ENCODE measurements around the gene CPN2. TPM values are rescaled to one million over a fixed set of nuclear protein-coding genes. Genes with fewer than 3 reads are reported as not detected.

Gene CPN2
- total RNA-seq, 4 donors from 2014 or later, result not detected

- Histone ChIP-seq H3K4me3 (no peak overlapping the region), H3K4me1 (peaks cover 0 to 11% (median 0%) of the 10 kb centered on the region in 4 donors), H3K27me3 (no peaks in the 10 kb centered on the region), H3K9me3 (no peaks in the 10 kb centered on the region), H3K27ac (peak overlapping the region in 1 of 4 donors; percentile 18), H3K36me3 (no peaks in the 10 kb centered on the region)
- TF ChIP-seq CTCF (IDR thresholded peaks at IDR 0.05), result no peak
- TF ChIP-seq POLR2A (IDR thresholded peaks at IDR 0.05), result no peak
- peak in 2 of 3 donors; percentile 35 to 57 for DNase-seq
These were observed 44.1 kb downstream of the CPN2 start for GRCh38 chr3:194306771-194307640.

- Histone ChIP-seq H3K9me3 (no peaks in the 10 kb centered on the region), H3K27me3 (no peaks in the 10 kb centered on the region), H3K4me1 (peaks cover 0 to 11% (median 0%) of the 10 kb centered on the region in 4 donors), H3K4me3 (no peak overlapping the region), H3K27ac (peak overlapping the region in 1 of 4 donors; percentile 18), H3K36me3 (no peaks in the 10 kb centered on the region)
- peak in 2 of 3 donors; percentile 67 to 77 for DNase-seq
- TF ChIP-seq CTCF (IDR thresholded peaks at IDR 0.05) (no peak), POLR2A (IDR thresholded peaks at IDR 0.05) (no peak)
These were observed 44.9 kb downstream of the CPN2 start for GRCh38 chr3:194306109-194306686.

GRCh38 chr3:194305356-194306108, 45.6 kb downstream of the CPN2 start:
- Histone ChIP-seq H3K4me3 (no peak overlapping the region), H3K36me3 (no peaks in the 10 kb centered on the region), H3K9me3 (no peaks in the 10 kb centered on the region), H3K27me3 (no peaks in the 10 kb centered on the region), H3K27ac (no peak overlapping the region), H3K4me1 (peaks cover 0 to 11% (median 0%) of the 10 kb centered on the region in 4 donors)
- DNase-seq, result no peak
- TF ChIP-seq POLR2A (IDR thresholded peaks at IDR 0.05), result no peak

- Histone ChIP-seq H3K27me3 (no peaks in the 10 kb centered on the region), H3K36me3 (no peaks in the 10 kb centered on the region), H3K9me3 (no peaks in the 10 kb centered on the region), H3K4me1 (peaks cover 0 to 11% (median 0%) of the 10 kb centered on the region in 4 donors), H3K27ac (no peak overlapping the region), H3K4me3 (no peak overlapping the region)
- no peak for DNase-seq
- TF ChIP-seq CTCF (IDR thresholded peaks at IDR 0.05), result no peak
- no peak for TF ChIP-seq POLR2A (IDR thresholded peaks at IDR 0.05)
These were observed 46.8 kb downstream of the CPN2 start for GRCh38 chr3:194304186-194304917.

- TF ChIP-seq POLR2A (IDR thresholded peaks at IDR 0.05), result no peak
- no peak for TF ChIP-seq CTCF (IDR thresholded peaks at IDR 0.05)
- no peaks in the 10 kb centered on the region for H3K36me3 ChIP-seq
- no peak overlapping the region for H3K4me3 ChIP-seq
- H3K27me3 ChIP-seq, result no peaks in the 10 kb centered on the region
- H3K9me3 ChIP-seq, result no peaks in the 10 kb centered on the region
- H3K27ac ChIP-seq, result no peak overlapping the region
- H3K4me1 ChIP-seq, result peaks cover 0 to 11% (median 0%) of the 10 kb centered on the region in 4 donors
- no peak for DNase-seq
These were observed 47.4 kb downstream of the CPN2 start for GRCh38 chr3:194303749-194304148.
